Immature natural killer cell (primary cell): ENCODE measurements around the gene GRWD1. TPM values are rescaled to one million over a fixed set of nuclear protein-coding genes. Genes with fewer than 3 reads are reported as not detected.

Experiments used
- DNase-seq, 3 donors: peaks; one replicate each; pipeline ENCODE4 v3.0.0; 2022; ENCODE audit warnings: mixed read lengths in 1 of 3
- H3K27ac Mint-ChIP-seq, 6 donors: one replicate each; pipeline ENCODE4 v1.8.0; 2020; ENCODE audit warnings: mixed read lengths in 6 of 6, mild to moderate bottlenecking in 5 of 6, inconsistent platforms in 4 of 6, moderate library complexity in 3 of 6
- H3K27me3 Mint-ChIP-seq, 3 donors: one replicate each; pipeline ENCODE4 v1.8.0; 2020 to 2021; ENCODE audit warnings: low read depth in 3 of 3, mild to moderate bottlenecking in 3 of 3, mixed read lengths in 3 of 3, moderate library complexity in 3 of 3, inconsistent platforms in 1 of 3
- H3K36me3 Mint-ChIP-seq, 3 donors: one replicate each; pipeline ENCODE4 v1.8.0; 2020; ENCODE audit warnings: mixed read lengths in 3 of 3, inconsistent platforms in 2 of 3, mild to moderate bottlenecking in 2 of 3
- H3K4me1 Mint-ChIP-seq, 2 donors: one replicate each; pipeline ENCODE4 v1.8.0; 2020; ENCODE audit warnings: inconsistent platforms in 2 of 2, mild to moderate bottlenecking in 2 of 2, mixed read lengths in 2 of 2, moderate library complexity in 1 of 2
- H3K4me3 Mint-ChIP-seq, 5 donors: one replicate each; pipeline ENCODE4 v1.8.0; 2020; ENCODE audit warnings: mild to moderate bottlenecking in 5 of 5, mixed read lengths in 5 of 5, inconsistent platforms in 3 of 5, moderate library complexity in 3 of 5
- H3K9me3 Mint-ChIP-seq, 6 donors: one replicate each; pipeline ENCODE4 v1.8.0; 2020; ENCODE audit warnings: mild to moderate bottlenecking in 6 of 6, mixed read lengths in 6 of 6, inconsistent platforms in 4 of 6, moderate library complexity in 3 of 6
- polyA plus RNA-seq, 3 donors: library from polyadenylated mRNA; unstranded; fragments of 300-500 nt; fragmentation: Illumina TruSeq; gene quantifications; one replicate each; pipeline ENCODE4 v1.2.3, GENCODE V29; 2021

GRWD1 gene
- polyA plus RNA-seq, 3 donors from 2014 or later, result 32.3 to 42.4 (median 34.6) TPM

GRCh38 chr19:48454150-48454730 lies 8.5 kb downstream of the GRWD1 start:
- H3K27me3 Mint-ChIP-seq, result peaks cover 0 to 2% (median 0%) of the 10 kb centered on the region in 3 donors
- no peak for DNase-seq
- H3K36me3 Mint-ChIP-seq, result peaks cover 3 to 27% (median 11%) of the 10 kb centered on the region in 3 donors
- H3K4me1 Mint-ChIP-seq, result peaks cover 6 to 9% of the 10 kb centered on the region in 2 donors
- peak overlapping the region in 1 of 6 donors; percentile 82 for H3K27ac Mint-ChIP-seq
- H3K9me3 Mint-ChIP-seq, result no peaks in the 10 kb centered on the region
- H3K4me3 Mint-ChIP-seq, result no peak overlapping the region

- peaks cover 5 to 9% of the 10 kb centered on the region in 2 donors for H3K4me1 Mint-ChIP-seq
- H3K4me3 Mint-ChIP-seq, result no peak within 1 kb of the TSS
- no peaks in the 10 kb centered on the region for H3K9me3 Mint-ChIP-seq
- peaks cover 0 to 24% (median 11%) of the 10 kb centered on the region in 3 donors for H3K36me3 Mint-ChIP-seq
- peaks cover 0 to 2% (median 0%) of the 10 kb centered on the region in 3 donors for H3K27me3 Mint-ChIP-seq
- peak within 1 kb of the TSS in 2 of 6 donors; percentile 17 to 82 for H3K27ac Mint-ChIP-seq
- no peak for DNase-seq
Measured at GRCh38 chr19:48455171-48455907, 9.6 kb downstream of the GRWD1 start, which contains the start of gene KCNJ14. Gene KCNJ14 (plus strand): TSS chr19:48455574. CDS start chr19:48461725, 6,151 bp downstream.

GRCh38 chr19:48455908-48456562 lies 10.3 kb downstream of the GRWD1 start:
- H3K9me3 Mint-ChIP-seq, result no peaks in the 10 kb centered on the region
- H3K27ac Mint-ChIP-seq, result no peak overlapping the region
- H3K4me1 Mint-ChIP-seq, result peaks cover 5 to 9% of the 10 kb centered on the region in 2 donors
- H3K27me3 Mint-ChIP-seq, result peaks cover 0 to 2% (median 0%) of the 10 kb centered on the region in 3 donors
- H3K36me3 Mint-ChIP-seq, result peaks cover 0 to 24% (median 11%) of the 10 kb centered on the region in 3 donors
- no peak overlapping the region for H3K4me3 Mint-ChIP-seq
- DNase-seq, result no peak

DNA sequence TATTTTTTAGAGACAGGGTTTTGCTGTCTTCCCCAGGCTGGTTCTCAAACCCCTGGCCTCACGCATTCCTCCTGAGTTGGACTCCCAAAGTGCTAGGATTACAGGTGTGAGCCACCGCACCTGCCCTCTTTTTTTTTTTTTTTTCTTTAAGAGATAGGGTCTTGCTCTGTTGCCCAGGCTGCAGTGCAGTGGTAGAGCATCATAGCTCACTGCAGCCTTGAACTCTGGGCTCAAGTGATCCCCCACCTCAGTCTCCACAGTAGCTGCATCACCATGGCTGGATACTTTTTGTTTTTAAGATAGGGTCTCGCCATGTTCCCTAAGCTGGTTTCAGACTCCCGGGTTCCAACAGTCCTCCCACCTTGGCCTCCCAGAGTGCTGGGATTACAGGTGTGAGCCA lies 11.1 kb downstream of the GRWD1 start:
- no peak overlapping the region for H3K4me3 Mint-ChIP-seq
- DNase-seq, result no peak
- no peak overlapping the region for H3K27ac Mint-ChIP-seq
- peaks cover 0 to 16% (median 7%) of the 10 kb centered on the region in 3 donors for H3K36me3 Mint-ChIP-seq
- H3K4me1 Mint-ChIP-seq, result peaks cover 3 to 9% of the 10 kb centered on the region in 2 donors
- H3K27me3 Mint-ChIP-seq, result peaks cover under 1 to 2% (median 2%) of the 10 kb centered on the region in 3 donors
- H3K9me3 Mint-ChIP-seq, result no peaks in the 10 kb centered on the region

GRCh38 chr19:48458016-48458415 lies 12.2 kb downstream of the GRWD1 start:
- Mint-ChIP-seq H3K9me3 (no peaks in the 10 kb centered on the region), H3K36me3 (peaks cover 0 to 10% (median 7%) of the 10 kb centered on the region in 3 donors), H3K4me3 (no peak overlapping the region), H3K27ac (no peak overlapping the region), H3K4me1 (peaks cover 3 to 9% of the 10 kb centered on the region in 2 donors), H3K27me3 (peaks cover 0 to 2% (median 1%) of the 10 kb centered on the region in 3 donors)
- DNase-seq, result no peak

DNA sequence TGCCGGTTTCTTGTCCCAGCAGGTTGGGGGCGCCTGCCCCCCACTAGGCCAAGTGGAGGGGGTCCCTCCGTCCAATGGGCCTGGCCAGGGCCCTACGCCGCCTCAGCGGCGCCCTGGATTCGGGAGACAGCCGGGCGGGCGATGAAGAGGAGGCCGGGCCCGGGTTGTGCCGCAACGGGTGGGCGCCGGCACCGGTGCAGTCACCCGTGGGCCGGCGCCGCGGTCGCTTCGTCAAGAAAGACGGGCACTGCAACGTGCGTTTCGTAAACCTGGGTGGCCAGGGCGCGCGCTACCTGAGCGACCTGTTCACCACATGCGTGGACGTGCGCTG lies 15.8 kb downstream of the GRWD1 start:
- no peak for DNase-seq
- Mint-ChIP-seq H3K4me1 (no peaks in the 10 kb centered on the region), H3K4me3 (no peak overlapping the region), H3K27ac (no peak overlapping the region), H3K27me3 (peaks cover 1 to 3% (median 2%) of the 10 kb centered on the region in 3 donors), H3K36me3 (peaks cover 0 to 4% (median 3%) of the 10 kb centered on the region in 3 donors), H3K9me3 (no peaks in the 10 kb centered on the region)

- DNase-seq, result no peak
- Mint-ChIP-seq H3K4me3 (no peak overlapping the region), H3K4me1 (no peaks in the 10 kb centered on the region), H3K9me3 (no peaks in the 10 kb centered on the region), H3K36me3 (peaks cover 0 to 4% (median 3%) of the 10 kb centered on the region in 3 donors), H3K27me3 (peaks cover 1 to 5% (median 2%) of the 10 kb centered on the region in 3 donors), H3K27ac (no peak overlapping the region)
Measured at GRCh38 chr19:48461982-48462655, 16.3 kb downstream of the GRWD1 start.

GRCh38 chr19:48465215-48465614 lies 19.4 kb downstream of the GRWD1 start:
- Mint-ChIP-seq H3K9me3 (no peaks in the 10 kb centered on the region), H3K27me3 (peaks cover 4 to 12% (median 8%) of the 10 kb centered on the region in 3 donors), H3K4me1 (peaks cover 13 to 15% of the 10 kb centered on the region in 2 donors), H3K27ac (no peak overlapping the region), H3K36me3 (peaks cover 0 to 4% (median 0%) of the 10 kb centered on the region in 3 donors), H3K4me3 (no peak overlapping the region)
- no peak for DNase-seq

DNA sequence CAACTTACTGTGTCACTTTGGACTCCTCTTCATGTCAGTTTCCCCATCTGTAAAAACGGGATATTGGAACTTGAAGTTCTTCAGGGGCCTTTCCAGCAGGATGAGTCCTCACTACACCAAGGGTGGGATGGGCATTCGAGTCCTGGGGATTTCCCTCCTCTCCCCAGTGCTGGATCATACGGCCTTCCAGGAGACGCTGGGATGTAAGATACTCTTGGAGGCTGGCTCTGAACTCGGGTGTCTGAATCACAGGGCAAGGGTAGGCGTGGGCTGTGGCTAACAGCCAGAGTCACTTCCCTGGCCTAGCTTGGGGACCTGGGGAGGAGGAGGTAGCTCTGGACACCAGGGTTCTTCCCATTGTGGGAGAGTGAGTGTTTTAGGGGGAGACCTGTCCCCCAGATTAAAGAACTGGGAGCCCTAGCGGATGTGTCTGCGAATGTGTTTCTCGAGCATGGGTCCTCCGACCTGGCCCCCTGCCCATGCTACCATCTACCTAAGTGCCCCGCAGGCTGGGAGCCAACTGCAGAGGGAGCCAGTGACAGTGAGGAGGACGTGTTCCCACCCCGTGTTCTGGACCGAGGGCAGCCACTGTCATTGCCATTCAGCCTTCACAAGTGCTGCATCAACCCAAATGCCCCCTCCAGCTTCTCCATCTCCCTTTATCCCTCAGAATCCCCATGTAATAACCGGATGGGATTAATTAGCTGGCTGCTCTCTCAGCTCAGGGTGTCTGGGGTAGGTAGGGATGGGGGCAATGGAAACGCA lies 21.0 kb downstream of the GRWD1 start:
- H3K36me3 Mint-ChIP-seq, result peaks cover 0 to 4% (median 4%) of the 10 kb centered on the region in 3 donors
- H3K4me1 Mint-ChIP-seq, result peaks cover 20 to 21% of the 10 kb centered on the region in 2 donors

GRCh38 chr19:48468772-48469288 lies 23.0 kb downstream of the GRWD1 start:
- DNase-seq, result peak; percentile 100
- Mint-ChIP-seq H3K9me3 (no peaks in the 10 kb centered on the region), H3K4me1 (peaks cover 21 to 28% of the 10 kb centered on the region in 2 donors), H3K27me3 (peaks cover 2 to 13% (median 8%) of the 10 kb centered on the region in 3 donors), H3K4me3 (peak overlapping the region; percentile 87 to 95 (median 94)), H3K27ac (peak overlapping the region; percentile 70 to 95 (median 88)), H3K36me3 (peaks cover 0 to 8% (median 0%) of the 10 kb centered on the region in 3 donors)

More for the DNA sequence above, 21.0 kb downstream of the GRWD1 start:
- Mint-ChIP-seq H3K27me3 (peaks cover 2 to 12% (median 8%) of the 10 kb centered on the region in 3 donors), H3K9me3 (no peaks in the 10 kb centered on the region), H3K4me3 (no peak overlapping the region), H3K27ac (no peak overlapping the region)
- DNase-seq, result no peak

DNA sequence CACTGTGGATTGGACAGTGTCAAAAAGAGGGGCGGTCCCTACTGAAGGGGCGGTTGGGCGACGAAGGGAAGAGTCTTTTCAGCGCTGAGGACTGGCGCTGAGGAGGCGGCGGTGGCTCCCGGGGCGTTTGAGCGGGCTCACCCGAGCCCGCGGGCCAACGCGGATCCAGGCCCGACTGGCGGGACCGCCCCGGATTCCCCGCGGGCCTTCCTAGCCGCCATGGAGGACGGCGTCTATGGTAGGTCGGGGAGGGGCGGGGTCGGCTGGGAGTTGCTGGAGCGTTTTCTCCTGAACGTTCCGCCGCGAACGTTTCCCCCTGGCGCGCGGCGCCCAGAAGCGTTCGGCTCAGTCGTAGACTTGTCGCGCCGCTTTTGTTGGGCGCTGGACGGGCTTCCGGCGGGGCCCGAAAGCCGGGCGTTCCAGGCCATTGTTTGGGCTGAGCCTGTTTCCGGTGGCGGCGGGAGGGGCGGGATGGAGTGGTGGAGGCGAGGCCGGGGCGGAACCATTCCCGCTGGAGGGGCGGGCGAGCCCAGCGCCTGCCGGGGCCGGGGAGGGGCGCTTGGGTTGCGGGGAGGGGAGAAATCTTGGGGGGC lies 23.6 kb downstream of the GRWD1 start, which contains the start of gene CYTH2:
Gene CYTH2, plus strand, starts transcription at position 81 of the 593 bp plus-strand sequence. Its CDS starts 139 bp downstream, at position 220.
- no peaks in the 10 kb centered on the region for H3K9me3 Mint-ChIP-seq
- H3K4me3 Mint-ChIP-seq, result peak within 1 kb of the TSS; percentile 87 to 95 (median 94)
- peaks cover 26 to 33% of the 10 kb centered on the region in 2 donors for H3K4me1 Mint-ChIP-seq
- DNase-seq, result peak in 2 of 3 donors; percentile 50 to 63
- H3K36me3 Mint-ChIP-seq, result peaks cover 0 to 10% (median 2%) of the 10 kb centered on the region in 3 donors
- peaks cover 2 to 13% (median 8%) of the 10 kb centered on the region in 3 donors for H3K27me3 Mint-ChIP-seq
- H3K27ac Mint-ChIP-seq, result peak within 1 kb of the TSS; percentile 75 to 95 (median 88)
